Stimulated activated CD8-positive, alpha-beta memory T cell treated with anti-CD3 and anti-CD28 coated beads, Interleukin-7, amount 100 ng/mL, for 1 hour (primary cell): Measurements from ENCODE around the gene KRTAP2-4.
"Not testable (repeated sequence)": the region's sequence is repeated elsewhere in the genome, so short reads cannot be mapped to it uniquely, and the experiment has no call there.

Experiments used
- DNase-seq, 2 donors: peaks; one replicate each; pipeline ENCODE4 v3.0.0-alpha.2; 2020; ENCODE audit warnings: low read depth in 2 of 2

Gene KRTAP2-4, protein sequence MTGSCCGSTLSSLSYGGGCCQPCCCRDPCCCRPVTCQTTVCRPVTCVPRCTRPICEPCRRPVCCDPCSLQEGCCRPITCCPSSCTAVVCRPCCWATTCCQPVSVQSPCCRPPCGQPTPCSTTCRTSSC

DNA sequence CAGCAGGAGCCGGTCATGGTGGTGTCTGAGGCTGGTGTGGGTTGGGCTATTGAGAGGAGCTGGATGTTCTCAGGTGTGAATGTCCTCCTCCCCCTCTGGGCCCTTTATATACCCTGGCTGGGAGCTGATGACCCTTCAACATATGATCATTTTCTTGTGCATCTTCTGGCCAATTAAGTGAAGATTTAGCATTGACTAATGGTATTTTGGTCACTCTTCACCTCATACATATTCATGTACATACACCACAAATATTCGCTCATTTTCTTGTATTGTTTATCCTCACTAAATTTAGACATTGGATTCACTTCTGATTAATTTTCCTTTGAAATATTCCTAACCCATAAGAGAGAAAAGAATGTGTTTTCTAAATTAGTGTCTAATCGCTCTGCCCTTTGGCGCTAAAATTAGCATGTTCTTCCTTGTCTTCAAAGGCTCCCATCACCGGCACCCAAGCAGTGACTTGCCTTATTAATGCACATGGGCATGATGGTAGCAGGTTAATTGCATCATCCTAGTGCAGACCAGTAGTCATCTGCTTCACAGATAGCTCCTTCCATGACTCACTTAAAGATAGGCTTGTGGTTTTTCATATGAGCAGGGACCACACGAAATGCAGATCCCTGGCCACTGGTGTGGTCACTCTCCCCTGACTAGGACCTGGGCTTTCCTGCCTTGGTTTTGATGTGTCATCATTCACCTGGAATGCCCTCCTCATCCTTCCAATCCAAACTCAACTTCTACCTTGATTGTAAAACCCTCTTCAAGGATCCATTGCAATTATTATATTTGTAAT, at the start of gene KRTAP2-4:
Gene KRTAP2-4 (minus strand): TSS at position 51 of the 796 bp plus-strand sequence. CDS start 34 bp downstream, at position 17.
- DNase-seq = no peak

DNA sequence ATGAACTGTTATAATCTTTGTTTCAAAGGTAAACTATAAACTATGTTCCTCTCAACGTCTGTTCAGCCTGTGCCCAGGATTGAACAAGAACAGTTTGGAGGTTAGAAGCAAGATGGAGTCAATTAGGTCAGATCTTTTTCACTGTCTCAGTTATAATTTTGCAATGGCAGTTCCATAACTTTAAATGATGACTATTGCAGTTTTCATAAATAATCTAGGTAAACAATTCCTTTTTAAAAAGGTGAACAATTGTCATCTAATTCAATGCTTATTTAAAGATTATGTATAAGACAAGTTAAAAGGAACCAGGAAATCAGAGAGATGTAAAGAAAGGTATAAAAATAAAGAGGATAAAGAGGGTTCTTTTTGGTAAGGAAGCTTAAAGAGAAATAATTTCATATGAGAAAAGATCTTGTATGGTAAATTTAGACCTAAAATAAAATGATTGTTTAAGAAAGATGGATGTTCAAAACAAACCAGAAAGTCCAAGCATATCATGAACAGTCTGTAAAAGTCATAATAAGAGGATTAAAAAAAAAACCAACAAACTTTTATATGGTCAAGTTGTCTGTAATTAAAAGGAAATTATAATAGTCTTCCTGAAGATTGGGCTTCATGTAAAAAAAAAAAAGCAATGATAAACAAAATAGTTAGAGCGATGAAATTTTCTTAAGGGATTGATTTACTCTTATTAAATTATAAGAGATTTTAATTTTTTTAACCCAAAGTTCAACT, 45.6 kb upstream of the KRTAP2-4 start:
- DNase-seq = no peak

DNA sequence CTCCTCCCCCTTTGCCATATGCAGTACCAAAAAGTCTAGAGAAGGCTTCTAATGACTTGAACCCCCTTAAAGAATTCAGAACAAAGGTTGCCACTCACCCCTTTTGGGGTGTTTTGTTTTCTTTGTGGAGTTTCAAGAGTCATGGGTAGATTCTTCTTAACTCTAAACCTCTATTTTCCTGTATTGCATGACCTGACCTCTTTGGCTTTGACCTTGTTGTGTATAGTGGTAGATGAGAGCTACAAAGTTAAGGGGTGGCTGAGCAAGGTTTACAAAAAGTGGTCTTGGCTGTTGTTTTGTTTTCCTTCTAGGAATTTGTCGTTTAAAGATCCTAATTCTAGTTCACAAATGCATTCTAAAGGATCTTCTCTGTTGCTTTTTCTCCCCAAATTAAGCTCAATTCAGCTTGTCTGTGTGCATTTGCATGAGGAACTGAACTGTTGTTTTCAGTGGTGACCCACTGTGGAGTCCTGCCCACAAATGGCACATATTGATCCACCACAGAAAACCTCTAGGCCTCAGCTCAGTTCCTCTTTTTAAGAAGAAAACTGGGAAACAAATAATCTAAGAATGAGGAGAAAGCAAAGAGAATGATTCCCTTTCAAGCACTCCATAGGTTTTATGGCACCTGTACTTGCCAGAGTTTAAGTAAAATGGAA, 43.2 kb upstream of the KRTAP2-4 start:
- not testable (repeated sequence) for DNase-seq

DNA sequence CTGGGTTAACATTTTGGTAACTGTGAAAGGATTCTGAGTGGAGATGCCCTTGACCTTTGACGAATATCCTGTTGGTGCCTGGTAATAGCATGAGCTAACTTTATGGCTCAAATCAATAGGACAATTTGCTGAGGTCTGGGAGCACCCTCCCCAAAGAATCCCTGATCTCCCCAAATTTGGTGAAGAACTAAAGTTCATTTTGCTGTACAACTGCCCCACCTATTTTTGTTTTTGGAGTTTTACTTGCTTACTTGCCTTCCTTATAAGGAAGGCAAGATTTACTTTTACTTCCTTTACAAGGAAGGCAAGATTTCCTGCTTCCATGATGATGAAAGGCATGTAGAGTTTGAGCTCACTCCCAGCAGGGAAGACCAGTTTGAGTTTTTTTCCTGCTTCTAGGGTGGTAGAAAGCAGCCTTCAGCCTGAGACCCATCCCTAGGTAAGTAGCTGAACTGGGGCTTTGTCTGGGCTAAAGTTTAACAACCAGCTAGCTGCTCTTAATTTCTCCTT, 42.3 kb upstream of the KRTAP2-4 start:
- no peak for DNase-seq

DNA sequence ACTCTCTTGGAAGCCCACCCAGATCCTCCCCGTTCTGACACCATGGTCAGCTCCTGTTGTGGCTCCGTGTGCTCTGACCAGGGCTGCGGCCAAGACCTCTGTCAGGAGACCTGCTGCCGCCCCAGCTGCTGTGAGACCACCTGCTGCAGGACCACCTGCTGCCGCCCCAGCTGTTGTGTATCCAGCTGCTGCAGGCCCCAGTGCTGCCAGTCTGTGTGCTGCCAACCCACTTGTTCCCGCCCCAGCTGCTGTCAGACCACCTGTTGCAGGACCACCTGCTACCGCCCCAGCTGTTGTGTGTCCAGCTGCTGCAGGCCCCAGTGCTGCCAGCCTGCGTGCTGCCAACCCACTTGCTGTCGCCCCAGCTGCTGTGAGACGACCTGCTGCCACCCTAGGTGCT, 39.7 kb upstream of the KRTAP2-4 start, which contains the start of gene KRTAP4-9:
Gene KRTAP4-9 (plus strand): TSS at position 43 of the 400 bp plus-strand sequence. CDS start 0 bp downstream, at position 43.
- not testable (repeated sequence) for DNase-seq

DNA sequence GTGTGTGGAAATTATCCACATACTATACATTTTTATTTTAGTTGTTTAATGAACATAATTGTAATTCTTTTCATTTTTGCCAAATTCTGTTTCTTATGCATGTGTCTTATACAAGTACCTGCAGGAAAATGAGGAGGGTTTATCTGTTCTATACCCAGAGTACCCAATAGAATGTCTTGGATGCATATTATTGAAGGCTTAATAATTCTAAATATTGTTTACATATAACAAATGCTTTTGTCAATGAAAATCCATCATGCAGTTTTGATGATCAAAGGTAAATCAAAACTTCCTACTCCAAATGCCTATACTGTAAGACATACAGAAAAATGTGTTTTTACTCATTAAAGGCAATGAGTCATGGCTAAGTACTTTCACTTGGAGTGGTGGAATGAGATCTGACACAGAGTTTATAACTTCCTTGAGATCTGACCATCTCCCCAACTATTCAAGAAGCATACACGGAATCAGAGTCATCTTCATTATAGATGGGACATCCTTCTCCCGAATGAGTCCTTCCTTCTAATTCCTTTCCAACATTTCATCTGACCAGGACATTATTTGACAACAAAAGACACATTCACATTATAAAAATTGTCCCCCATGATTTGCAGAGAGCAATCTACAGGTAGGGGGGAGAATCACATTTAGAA, 38.8 kb upstream of the KRTAP2-4 start:
- DNase-seq = not testable (repeated sequence)

DNA sequence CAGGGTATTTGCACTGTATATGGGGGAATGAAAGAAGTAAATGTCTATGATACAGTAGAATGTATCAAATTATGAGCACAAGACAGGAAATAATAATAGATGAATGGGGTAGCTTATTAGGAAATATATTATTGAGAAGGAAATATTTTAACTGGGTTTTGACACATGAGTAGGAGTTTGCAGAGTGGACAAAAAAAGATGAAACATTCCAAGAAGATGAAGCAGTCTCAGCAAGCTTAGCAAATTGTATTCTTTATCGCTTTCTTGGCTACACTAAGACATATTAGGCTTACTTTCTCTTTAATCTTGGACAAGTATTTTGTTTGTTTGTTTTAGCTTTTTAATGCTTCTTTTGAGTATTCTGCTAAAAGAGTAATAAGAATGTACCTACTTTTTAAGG, 38.2 kb upstream of the KRTAP2-4 start:
- DNase-seq = no peak

DNA sequence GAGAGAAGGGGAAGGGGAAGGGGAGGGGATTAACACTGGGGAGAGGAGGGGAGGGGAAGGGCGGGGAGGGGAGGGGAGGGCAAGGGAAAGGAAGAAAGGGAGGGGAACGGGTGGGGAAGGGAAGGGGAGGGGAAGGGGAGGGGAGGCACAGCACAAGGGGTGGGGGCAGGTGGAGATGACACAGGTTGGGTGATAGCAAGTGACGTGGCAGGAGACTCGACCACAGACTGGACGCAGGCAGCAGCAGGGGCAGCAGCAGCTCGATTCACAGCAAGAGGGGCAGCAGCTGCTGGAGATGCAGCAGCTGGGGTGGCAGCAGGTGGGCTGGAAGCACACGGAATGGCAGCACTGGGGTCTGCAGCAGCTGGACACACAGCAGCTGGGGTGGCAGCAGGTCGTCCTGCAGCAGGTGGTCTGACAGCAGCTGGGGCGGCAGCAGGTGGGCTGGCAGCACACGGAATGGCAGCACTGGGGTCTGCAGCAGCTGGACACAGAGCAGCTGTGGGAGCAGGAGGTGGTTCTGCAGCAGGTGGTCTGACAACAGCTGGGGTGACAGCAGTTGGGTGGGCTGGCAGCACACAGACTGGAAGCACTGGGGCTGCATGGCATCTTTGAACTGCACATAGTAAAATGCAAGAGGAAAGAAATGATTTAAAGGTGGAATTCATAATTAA, 36.0 kb upstream of the KRTAP2-4 start, which contains the start of gene KRTAP4-16:
Gene KRTAP4-16 (minus strand): TSS at position 624 of the 674 bp plus-strand sequence. CDS start 0 bp downstream, at position 624.
- no peak for DNase-seq

DNA sequence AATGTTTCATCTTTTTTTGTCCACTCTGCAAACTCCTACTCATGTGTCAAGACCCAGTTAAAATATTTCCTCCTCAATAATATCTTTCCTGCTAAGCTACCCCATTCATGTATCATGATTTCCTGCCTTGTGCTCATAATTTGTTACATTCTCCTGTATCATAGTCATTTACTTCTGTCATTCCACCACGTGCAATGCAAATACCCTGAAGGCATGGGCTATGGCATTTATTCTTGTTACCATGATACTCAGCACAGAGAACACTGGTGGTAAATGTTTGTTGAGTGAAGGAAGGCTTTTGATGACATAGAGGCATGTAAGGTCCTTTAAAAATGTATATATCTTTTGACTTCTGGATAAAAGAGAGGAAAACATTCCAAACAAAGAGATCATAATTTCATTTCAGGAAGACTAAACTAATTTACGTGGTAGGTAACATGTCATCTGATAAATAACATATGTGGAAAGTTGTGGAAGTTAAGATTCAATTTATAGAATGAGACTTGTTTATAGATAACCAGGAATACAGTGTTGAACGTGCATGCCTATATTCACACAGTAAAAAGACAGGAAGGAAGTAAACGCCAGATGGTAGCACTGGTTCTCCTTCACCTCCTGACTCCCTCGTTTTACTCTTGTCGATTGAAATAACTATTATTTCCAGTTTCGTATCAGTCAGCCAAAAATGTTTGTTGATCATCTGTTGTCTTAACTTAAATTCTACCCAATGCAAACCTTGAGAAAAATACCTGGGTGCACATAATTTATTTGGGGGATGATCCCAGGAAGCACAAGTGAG, 34.2 kb upstream of the KRTAP2-4 start:
- not testable (repeated sequence) for DNase-seq

DNA sequence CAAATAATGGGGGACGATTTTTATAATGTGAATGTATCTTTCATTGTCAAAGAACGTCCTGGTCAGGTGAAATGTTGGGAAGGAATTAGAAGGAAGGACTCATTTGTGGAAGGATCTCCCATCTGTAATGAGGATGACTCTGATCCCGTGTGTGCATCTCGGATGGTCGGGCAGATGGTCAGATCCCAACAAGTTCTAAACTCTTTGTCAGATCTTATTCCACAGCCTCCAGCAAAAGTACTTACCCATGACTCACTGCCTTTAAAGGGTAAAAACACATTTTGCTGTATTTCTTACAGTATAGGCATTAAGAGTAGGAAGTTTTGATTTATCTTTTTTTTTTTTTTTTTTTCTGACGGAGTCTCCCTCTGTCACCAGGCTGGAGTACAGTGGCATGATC, 32.8 kb upstream of the KRTAP2-4 start:
- no peak for DNase-seq

DNA sequence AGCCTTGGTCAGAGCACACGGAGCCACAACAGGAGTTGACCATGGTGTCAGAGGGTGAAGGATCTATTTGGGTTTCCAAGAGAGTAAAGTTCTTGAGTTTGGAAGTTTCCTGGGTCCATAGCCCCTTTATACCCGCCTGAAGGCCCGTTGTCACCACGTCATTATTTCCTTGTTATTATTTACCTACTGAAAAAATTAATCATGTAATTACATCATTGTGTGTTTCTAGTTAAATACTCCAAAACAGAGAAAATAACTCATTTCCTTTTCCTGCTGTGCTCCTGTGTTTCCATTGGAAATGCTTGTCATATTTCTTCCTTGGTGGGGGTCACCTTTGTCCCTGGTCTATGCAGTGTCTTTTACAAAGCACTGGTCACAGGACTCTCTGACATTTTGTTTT, 32.4 kb upstream of the KRTAP2-4 start, which contains the start of gene KRTAP4-8:
Gene KRTAP4-8 (minus strand): TSS at position 101 of the 400 bp plus-strand sequence. CDS start 58 bp downstream, at position 43.
- DNase-seq = no peak

DNA sequence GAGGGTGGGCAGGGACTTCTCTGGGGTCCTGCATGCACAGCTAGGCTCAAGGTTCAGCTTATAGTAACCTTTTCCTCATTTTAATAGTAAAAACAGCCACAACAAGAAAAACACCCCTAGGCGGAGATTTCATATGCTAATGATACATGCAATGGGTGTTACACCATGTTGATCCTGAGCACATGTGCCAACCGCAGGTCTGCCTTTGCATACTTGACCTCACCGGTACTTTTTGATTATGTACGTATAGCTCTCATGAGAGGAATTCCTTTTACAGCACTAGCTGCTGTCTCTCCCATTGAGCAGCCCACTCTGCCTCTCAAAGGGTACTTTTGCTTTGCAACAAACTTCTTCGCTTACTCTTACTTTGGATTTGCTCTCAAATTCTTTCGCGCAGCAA, 30.4 kb upstream of the KRTAP2-4 start:
- no peak for DNase-seq

DNA sequence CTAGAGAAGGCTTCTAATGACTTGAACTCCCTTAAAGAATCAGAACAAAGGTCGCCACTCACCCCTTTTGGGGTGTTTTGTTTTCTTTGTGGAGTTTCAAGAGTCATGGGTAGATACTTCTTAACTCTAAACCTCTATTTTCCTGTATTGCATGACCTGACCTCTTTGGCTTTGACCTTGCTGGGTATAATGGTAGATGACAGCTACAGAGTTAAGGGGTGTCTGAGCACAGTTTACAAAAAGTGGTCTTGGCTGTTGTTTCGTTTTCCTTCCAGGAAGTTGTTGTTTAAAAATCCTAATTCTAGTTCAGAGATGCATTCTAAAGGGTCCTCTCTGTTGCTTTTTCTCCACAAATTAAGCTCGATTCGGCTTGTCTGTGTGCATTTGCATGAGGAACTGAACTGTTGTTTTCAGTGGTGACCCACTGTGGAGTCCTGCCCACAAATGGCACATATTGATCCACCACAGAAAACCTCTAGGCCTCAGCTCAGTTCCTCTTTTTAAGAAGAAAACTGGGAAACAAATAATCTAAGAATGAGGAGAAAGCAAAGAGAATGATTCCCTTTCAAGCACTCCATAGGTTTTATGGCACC, 23.2 kb upstream of the KRTAP2-4 start:
- not testable (repeated sequence) for DNase-seq

DNA sequence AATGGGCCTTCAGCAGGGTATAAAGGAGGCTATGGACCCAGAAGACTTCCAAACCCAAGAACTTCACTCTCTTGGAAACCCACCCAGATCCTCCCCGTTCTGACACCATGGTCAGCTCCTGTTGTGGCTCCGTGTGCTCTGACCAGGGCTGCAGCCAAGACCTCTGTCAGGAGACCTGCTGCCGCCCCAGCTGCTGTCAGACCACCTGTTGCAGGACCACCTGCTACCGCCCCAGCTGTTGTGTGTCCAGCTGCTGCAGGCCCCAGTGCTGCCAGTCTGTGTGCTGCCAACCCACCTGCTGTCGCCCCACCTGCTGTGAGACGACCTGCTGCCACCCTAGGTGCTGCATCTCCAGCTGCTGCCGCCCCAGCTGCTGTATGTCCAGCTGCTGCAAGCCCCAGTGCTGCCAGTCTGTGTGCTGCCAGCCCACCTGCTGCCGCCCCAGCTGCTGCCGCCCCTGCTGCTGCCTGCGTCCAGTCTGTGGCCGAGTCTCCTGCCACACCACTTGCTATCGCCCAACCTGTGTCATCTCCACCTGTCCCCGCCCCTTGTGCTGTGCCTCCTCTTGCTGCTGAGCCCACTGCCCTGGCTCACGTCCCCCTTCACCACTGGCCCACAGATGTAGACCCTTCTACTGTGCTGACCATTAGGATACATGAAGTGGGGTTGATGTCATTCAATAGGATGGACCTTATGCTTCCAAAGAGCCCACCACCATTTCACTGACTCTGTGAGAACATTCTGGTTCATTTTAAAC, 18.6 kb upstream of the KRTAP2-4 start, which contains the start of gene KRTAP4-7:
Gene KRTAP4-7 (plus strand): TSS at position 51 of the 757 bp plus-strand sequence. CDS start 57 bp downstream, at position 108.
- DNase-seq = not testable (repeated sequence)

DNA sequence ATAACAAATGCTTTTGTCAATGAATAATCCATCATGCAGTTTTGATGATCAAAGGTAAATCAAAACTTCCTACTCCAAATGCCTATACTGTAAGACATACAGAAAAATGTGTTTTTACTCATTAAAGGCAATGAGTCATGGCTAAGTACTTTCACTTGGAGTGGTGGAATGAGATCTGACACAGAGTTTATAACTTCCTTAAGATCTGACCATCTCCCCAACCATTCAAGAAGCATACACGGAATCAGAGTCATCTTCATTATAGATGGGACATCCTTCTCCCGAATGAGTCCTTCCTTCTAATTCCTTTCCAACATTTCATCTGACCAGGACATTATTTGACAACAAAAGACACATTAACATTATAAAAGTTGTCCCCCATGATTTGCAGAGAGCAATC, 17.7 kb upstream of the KRTAP2-4 start:
- not testable (repeated sequence) for DNase-seq

DNA sequence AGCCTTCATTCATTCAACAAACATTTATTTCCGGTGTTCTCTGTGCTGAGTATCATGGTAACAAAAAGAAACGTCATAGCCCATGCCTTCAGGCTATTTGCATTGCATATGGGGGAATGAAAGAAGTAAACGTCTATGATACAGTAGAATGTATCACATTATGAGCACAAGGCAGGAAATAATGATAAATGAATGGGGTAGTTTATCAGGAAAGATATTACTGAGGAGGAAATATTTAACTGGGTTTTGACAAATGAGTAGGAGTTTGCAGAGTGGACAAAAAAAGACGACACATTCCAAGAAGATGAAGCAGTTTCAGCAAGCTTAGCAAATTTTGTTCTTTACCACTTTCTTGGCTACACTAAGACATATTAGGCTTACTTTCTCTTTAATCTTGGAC, 16.9 kb upstream of the KRTAP2-4 start:
- DNase-seq = no peak

DNA sequence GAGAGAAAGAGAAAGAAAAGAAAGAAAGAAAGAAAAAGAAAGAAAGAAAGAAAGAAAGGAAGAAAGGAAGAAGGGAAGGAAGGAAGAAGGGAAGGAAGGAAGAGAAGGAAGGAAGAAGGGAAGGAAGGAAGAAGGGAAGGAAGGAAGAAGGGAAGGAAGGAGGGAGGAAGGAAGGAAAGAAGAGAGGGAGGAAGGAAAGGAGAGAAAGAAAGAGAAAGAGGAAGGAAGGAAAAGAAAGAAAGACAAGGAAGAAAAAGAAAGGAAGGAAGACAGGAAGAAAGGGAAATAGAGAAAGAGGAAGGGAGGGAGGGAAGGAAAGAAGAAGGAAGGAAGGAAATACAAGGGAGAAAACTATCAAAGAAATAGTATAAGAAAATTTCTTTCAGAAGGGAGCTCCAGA, 11.1 kb upstream of the KRTAP2-4 start:
- DNase-seq = no peak

DNA sequence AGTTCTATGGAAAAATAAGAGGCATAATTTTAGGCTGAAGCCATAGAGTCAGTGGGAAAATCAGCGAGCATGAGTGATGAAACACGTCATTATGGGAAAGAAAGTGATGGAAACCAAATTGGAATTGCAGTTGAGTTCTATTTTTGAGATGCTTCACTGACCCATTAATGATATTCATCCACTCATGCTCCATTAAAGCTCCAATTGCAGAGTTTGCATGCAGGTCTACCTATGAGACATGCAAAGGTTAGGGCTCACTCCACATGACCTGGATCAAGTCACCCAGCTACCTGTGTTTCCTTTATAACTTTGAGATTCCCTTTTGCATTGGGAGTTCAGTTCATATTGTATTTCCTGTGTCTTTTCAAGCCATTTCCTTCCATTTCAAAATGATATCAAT, 8.0 kb upstream of the KRTAP2-4 start:
- DNase-seq = no peak
